UCSD-AML1 (cell line): ENCODE results near the gene GGN.
"Not testable (repeated sequence)": the region's sequence is repeated elsewhere in the genome, so short reads cannot be mapped to it uniquely, and the experiment has no call there.

Experiments used
- DNase-seq: peaks from one replicate; lab custom pipeline; 2025; ENCODE audit not compliant: unreplicated experiment; lab: John Stamatoyannopoulos, UW

Gene GGN

DNA sequence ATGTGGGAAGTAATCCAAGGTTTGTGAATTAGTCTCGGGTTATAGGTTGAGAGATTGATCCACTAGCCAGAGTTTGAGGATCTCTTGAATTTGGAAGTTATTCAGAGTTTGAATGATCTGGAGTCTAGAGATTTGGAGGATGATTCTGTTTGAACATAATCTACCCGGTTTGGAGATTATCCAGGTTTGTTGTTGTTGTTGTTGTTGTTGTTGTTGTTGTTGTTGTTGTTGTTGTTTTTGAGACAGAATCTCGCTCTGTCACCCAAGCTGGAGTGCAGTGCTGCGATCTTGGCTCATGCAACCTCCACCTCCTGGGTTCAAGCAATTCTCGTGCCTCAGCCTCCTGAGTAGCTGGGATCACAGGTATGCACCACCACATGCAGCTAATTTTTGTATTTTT lies 24.1 kb upstream of the GGN start:
- DNase-seq, result not testable (repeated sequence)

DNA sequence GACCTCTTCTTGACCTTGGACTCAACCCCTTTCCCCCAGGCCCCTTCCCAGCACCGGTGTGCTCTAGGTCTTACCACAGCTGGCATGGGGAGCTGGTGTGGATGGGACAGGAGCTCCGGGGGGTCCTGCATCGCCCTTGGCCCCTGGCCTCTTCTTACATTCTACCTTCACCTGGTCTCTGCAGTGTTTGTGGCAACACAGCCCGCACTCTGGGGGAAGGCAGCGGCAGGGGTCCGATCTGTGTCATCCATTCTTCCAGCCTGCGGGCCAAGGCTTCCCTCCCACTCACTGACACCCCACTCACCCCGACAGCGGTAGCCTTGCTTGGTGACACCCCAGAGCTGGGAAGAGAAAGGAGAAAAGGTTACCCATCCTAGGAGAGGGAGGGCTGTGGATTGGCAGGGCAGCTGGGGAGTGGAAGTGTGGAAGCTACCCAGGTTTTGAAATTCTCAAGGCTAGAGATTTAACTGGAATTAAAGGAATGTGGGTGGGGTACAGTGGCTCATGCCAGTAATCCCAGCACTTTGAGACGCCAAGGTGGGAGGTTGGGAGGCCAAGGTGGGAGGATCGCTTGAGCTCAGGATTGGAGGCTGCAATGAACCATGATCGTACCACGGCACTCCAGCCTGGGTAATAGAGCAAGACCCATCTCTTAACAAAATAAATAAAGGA lies 23.3 kb upstream of the GGN start:
- no peak for DNase-seq

DNA sequence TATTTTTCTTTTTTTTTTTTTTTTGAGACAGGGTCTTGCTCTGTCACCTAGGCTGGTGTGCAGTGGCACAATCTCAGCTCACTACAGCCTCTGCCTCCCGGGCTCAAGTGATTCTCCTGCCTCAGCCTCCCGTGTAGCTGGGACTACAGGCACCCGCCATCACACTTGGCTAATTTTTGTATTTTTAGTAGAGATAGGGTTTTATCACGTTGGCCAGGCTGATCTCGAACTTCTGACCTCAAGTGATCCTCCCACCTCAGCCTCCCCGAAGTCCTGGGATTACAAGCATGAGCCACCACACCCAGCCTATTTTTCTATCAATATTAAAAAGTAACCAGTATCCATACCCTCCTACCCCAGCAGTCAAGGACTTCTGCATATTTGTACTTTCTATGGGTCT lies 22.6 kb upstream of the GGN start:
- not testable (repeated sequence) for DNase-seq

DNA sequence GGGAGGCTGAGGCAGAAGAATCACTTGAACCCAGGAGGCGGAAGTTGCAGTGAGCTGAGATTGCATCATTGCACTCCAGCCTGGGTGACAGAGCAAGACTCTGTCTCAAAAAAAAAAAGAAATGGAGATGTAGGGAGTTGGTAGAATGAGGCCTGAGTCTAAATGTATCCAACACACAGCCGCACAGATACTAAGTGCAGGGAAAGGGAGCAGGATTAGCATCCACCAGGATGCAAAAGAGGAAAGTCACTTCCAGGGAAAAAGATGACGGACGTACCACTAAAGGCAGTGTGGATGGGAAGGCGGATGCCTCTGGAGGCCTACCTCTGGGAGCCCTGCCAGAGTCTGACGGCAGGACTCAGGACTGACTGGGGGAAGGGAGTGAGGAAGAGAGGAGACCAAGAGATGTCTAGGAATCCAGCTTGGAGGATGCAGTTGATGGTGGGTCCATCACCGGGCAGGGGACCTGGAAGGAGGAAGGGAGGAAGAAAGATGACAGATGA lies 21.8 kb upstream of the GGN start:
- no peak for DNase-seq

DNA sequence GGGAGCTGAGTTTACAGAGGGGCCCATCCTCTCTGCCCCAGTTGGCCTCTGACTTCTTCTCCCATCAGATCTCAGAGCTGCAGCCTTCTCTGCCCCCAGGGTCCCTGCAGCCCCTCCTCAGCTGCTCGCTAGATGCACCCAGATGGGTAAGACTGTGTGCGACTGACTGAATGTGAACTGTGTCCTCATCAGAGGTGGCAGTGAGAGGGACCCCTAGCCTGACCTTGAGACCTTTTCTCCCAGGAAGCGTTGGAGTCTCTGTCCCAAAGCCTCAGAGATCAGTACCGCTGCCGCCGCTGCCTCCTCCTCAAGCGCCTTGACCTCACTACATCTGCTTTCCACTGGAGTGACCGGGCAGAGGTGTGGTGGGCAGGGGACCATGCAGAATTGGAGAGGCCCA lies 17.4 kb upstream of the GGN start:
- no peak for DNase-seq

DNA sequence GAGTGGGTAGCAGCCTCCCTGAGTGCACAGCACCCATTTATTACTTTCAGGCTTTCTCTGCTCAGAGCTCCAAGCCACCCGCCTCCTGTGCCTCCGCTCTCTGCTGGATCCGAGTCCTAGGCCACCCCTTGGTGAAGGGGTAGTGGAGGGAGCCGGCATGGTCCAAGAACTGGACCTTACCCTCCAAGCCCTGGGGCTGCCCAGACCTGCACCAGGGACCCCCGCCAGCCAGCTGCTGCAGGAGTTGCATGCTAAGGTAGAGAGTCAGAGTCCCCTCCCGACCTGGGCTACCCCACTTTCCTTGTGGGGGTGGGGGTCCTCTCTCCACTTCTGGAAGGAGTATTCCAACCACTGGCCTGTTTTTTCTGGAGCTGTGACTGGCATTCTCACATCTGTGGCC lies 17.0 kb upstream of the GGN start:
- no peak for DNase-seq

DNA sequence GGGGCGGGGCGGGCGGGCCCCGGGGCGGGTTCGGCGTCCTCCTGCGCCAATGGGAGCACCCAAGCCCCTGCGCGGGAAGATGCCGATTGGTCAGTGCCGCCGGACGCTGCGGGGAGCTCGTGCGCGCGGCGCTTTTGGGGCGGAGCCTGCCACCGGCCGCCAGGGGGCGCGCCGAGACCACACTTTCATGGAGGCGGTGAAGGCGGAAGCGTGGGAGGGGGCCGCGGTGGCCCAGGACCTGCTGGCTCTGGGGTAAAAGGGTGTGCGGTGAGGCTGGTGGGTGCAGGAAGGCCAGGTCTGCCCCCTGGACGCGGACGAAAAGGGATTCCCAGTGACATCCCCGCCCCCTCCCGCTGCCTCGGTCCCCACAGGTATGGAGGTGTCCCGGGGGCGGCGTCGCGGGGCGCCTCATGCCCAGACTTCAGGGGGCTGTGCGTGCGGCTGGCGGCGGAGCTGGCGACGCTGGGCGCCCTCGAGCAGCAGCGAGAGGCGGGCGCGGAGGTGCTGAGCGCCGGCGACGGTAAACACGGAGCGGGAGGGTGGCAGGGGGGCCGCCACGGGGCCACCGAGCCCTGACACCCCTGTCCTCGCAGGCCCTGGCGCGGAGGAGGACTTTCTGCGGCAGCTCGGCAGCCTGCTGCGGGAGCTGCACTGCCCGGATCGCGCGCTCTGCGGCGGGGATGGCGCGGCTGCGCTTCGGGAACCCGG lies 15.3 kb upstream of the GGN start, which contains the start of gene FAM98C:
Gene FAM98C, plus strand, starts transcription at position 127 of the 708 bp plus-strand sequence. Its CDS starts 61 bp downstream, at position 188.
- peak; percentile 98 for DNase-seq

DNA sequence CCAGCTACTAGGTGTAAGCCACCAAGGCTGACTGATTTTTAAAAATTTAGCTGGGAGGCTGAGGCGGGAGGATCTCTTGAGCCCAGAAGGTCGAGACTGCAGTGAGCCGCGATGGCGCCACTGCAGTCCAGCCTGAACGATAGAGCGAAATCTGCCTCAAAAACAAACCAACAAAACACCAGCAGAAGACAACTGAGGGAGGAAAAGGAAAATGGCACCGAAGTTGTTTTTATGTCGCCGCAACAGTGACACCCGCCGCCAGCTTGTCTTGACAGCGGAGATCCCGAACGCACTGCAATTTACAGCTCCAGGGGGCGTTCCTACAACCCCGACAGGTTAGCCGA lies 14.8 kb upstream of the GGN start:
- no peak for DNase-seq

DNA sequence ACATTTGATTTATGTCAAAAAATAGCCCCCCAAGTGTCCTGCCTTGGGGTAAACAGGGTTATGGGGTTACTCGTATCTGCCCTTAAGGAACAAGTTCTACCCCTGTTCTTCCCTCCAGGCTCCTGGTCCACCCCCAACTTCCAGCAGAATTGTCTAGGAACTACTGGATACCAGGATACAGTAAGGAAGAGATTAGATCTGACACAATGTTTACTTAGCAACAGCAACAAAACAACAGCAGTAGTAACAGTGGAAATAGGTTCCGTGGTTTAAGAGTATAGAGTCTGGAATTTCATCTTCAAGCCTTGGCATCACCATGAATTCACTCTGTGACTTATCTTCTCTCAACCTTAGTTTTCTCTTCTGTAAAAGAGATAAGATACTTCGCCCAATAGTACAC lies 13.3 kb upstream of the GGN start:
- no peak for DNase-seq

DNA sequence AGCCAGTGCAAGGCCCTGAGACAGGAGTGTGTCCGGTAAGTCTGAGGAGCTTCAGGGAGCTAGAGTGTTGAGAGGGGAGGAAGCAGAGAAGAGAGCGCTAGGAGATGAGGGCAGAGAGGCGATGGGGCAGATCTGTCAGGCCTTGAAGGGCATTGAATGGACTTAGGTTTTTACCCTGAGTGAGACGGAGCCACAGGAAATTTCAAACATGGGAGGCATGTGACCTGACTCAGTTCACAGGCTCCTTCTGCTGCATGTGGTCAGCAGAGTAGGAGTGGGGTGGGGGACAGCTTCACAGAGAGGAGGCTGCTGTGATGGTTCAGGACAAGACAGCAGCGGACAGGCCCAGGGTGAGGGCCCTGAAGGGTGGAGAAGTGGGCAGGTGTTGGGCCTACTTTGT lies 12.5 kb upstream of the GGN start:
- DNase-seq, result no peak

DNA sequence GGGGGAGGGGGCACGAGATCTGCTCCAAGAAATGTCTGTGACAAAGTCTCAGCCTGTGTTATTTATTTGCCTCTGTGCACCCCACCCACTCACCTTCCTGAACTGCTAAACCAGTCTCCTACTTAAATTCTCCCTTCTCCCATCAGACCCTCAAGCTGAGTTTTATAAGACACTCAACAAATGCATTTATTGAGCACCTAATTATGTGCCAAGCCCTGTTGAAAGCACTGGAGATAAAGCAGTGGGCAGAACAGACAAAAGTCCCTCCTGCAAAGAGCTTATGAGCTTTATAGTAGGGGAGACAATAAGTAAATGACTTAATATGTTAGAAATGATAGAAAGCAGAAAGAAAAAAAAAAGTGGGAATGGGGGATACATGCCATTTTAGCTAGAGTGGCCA lies 11.7 kb upstream of the GGN start:
- DNase-seq, result no peak

DNA sequence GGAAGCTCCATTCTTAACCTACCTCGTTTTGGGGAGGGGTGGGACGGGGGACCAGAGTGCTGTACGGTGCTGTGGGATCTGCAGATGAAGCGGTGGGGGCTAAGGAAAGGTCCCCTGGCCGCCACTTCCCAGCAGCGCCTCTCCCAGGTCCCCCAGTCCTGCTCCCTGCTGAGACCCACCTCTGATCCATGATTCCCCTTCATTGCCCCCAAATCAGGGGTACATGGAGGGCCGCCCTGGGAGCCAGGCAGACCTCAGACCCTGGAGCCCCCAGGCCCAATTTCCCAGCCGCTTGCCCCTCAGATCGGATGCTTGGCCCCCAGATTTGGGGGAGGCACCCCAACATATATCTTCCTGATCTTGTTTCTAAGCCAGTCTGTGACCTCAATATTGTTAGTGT lies 11.2 kb upstream of the GGN start:
- DNase-seq, result no peak

DNA sequence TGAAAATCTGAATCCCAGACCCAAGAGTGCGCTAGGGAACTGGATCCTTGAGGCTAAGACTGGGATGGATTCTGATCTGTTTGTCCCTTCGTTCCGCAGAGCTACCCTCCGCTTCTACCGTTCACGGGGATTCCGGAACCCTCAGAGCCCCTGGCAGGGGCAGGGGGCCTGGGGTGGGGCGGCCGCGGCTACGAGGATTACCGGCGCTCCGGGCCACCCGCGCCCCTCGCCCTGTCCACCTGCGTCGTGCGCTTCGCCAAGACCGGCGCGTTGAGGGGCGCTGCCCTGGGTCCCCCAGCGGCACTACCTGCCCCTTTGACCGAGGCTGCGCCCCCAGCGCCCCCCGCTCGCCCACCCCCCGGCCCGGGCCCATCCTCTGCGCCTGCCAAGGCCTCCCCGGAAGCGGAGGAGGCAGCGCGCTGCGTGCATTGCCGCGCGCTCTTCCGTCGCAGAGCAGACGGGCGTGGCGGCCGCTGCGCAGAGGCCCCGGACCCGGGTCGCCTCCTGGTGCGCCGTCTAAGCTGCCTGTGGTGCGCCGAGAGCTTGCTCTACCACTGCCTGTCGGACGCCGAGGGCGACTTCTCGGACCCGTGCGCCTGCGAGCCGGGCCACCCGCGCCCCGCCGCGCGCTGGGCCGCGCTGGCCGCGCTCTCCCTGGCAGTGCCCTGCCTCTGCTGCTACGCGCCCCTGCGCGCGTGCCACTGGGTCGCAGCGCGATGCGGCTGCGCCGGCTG lies 7.7 kb upstream of the GGN start:
- DNase-seq, result no peak

DNA sequence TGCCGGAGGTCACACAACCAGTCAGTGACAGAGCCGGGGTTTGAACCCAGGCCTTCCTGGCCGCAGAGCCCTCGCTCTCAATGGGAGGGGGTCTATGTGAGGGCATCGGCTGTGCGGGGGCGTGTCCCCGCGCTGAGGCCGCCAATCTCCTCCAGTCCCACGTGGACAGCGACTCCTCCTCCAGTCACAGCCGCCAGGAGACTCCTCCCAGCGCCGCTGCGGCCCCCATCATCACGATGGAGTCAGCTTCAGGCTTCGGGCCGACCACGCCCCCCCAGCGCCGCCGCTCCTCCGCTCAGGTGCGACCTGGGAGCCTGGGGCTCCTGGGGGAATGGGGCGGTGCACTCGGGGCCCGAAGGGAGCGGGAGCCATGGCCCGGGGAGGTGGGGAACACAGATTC lies 6.7 kb upstream of the GGN start:
- DNase-seq, result no peak

DNA sequence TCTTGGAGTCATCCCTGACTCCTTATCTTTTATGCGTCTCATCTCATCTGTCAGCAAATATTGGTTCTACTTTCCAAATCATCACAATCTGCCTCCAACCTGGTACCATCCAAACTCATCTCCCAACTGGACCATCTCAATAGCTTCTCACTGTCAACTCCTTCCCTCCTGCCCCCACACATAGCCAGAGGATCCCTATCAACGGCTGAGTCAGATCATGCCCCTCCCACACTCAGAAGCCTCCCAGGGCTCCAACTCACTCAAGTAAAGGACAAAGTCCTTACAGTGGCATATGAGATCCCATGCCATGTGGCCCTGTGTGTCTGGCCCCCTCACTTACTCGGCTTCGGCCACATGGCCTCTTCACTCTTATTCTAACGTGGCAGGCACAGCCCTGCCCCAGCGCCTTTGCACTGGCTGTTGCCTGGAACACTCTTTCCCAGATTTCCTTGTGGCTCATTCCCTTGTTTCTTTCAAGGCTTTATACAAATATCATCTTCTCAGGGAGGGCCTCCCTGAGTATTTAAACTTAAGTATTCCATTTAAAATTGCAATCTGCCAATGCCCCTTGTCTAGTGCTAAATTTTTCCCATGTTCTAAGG lies 5.0 kb upstream of the GGN start:
- no peak for DNase-seq

DNA sequence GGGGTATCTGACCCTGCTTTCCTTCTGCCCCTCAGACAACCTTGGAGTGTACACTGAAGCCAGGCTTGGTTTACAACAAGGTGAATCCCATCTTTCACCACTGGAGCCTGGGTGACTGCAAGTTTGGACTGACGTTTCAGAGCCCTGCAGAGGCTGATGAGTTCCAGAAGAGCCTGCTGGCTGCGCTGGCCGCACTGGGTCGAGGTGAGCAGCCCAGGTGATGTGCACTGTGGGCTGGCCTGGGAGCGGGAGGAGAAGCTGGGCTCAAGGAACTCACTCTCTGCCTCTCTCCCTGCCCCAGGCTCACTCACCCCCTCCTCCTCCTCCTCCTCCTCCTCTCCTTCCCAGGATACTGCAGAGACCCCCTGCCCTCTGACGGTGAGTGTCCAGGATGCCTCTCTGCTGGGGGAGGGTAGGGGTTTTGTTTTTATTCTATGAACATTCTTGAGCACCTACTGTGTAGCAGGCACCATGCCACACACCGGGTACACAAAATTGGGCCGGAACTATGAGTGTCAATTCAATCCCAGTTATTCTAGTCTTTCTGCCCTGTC lies 4.2 kb upstream of the GGN start:
- DNase-seq, result no peak

DNA sequence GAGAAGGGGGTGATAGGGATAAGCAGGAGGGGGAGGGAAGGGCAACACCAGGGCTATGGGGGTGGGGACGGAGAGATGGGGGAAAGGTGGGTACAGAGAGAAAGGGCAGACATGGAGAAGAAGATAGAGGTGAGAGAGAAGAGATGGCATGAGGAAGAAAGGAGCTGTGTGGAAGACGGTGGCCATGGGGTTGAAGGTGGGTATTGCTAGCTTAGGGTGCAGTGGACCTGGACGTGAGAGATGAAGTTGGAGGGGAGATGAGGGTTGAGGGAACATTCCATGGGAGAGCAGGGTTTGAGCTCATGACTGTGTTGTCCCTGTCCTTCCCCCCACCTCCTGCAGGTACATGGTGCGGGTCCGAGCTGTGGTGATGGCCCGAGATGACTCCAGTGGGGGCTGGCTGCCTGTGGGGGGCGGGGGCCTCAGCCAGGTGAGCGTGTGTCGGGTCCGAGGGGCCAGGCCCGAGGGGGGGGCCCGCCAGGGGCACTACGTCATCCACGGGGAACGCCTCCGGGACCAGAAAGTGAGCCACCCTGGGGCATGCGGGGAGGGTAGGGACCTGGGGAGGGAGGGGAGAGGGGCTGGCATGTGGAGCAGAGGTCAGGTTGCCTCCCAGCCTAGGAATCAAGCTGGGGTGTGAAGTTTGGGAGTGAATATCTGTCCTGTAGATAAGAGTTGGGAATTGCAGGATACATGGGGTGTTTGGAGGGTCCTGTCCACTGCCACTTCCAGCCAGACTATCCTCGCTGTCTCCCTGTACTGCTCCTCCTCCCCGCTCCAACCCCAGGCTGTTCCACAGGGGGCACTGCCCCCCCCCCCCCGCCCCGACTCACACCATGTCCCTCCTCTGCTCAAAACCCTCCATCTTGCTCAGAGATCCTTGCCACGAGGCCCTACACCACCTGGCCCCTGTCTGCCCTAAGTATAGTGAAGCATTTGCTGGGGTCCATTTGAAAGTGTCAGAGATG lies 2.4 kb upstream of the GGN start:
- no peak for DNase-seq

DNA sequence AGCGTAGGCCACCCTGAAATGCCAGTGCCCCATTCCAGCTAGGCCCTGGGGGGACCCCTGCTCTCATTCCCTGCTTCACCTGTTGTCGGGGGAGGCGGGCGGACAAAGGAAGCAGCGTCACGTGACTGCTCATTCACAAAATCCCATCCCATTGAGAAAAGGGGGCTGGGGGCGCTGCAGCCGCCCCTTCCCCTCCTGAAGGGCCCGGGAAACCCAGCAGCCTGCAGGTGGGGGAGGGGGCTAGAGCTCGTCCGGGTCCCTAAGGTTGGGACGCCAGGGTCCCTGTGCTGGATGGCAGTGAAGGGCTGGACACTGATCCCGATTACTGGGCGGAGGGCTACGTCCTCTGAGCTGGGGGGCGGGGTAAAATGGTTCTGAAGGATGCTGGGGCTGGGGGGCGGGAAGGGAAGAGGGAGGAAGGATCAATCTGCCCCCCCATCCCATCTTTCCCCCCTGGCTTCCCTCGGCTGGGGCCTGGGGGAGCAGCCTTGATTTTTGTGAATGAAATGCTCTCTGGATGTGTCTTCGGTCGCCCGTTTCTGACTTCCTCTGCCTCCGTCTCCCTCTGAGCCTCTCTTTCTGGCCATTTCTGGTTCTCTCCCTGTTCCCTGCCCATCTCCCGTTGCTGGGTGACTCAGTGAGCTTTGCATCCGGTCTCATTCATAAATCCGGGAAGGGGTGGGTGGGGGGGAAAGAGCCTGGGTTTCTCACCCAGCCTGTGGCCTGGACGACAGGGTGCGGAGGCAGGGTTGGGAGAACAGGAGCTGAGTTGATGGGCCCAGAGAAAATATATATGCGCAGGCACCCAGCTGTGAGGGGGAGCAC lies 1.5 kb upstream of the GGN start:
- no peak for DNase-seq

DNA sequence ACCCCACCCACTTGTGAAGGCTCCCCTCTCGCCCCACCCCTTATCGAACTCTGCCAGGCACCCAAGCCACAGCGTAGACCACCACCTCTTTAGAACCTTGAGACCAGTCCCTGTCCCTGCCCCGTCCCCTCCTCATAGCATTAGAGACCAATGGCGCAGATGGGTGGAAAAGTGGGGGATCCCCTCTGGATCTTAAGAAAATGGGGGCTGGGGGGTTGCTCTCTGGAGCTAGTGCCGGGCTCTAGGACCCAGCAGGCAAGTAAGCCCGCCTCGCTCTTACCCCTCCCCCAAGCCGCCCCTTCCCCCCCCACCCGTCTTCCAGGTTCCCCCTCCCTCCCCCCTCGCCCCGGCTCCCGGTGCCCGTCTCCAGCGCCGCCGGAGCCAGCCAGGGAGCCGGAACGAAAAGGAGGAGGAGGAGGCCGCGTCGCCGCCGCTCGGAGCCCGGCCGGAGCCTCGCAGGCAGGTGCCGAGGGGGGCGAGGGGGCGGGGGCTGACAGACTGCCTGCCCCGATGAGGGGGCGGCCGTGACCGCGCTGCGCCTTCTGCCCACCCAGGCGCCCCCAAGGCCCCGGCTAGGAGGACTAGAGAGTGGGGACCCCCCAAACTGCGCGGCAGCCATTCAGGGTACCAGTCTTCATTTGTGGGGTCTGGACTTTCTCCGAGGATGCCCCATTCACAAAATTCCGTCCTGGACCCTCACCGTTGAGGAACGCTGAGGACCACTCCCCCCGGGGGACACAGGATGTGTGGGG lies 691 bp upstream of the GGN start, which contains the start of gene SPRED3:
Gene SPRED3, plus strand, starts transcription at position 349 of the 752 bp plus-strand sequence. CDS start 1,606 bp downstream, outside the sequence.
- DNase-seq, result no peak
